Measurements from ENCODE around the gene CNN1. TPM values are rescaled to one million over a fixed set of nuclear protein-coding genes. Genes with fewer than 3 reads are reported as not detected.

The CNN1 gene
- polyA plus RNA-seq, 1 of the 3 experiments (the other 2 are of a cell fraction) = 4.6 TPM

GRCh38 chr19:11496391-11497163 is 42.1 kb upstream of the CNN1 start (continued):
- TF ChIP-seq IRF3 (IDR thresholded peaks at IDR 0.05; ENCODE audit: low read depth, low read length) (no peak), PBX3 (IDR thresholded peaks at IDR 0.05) (no peak), JUND (IDR thresholded peaks at IDR 0.05) (peak; percentile 54; the same call in 1 of the 2 replicates), CHD2 (IDR thresholded peaks at IDR 0.05; ENCODE audit: low read length, partially characterized antibody) (no peak), USF1 (IDR thresholded peaks at IDR 0.05; ENCODE audit: borderline replicate concordance, low read depth) (no peak), NRF1 (IDR thresholded peaks at IDR 0.05; ENCODE audit: low read depth, low read length) (no peak), SIN3A (IDR thresholded peaks at IDR 0.05; ENCODE audit: borderline replicate concordance, low read depth, low read length) (0 out of 2 replicates have a peak, but pooled peaks have one; percentile 28), RCOR1 (IDR thresholded peaks at IDR 0.05; ENCODE audit: low read length) (no peak), USF2 (IDR thresholded peaks at IDR 0.05; ENCODE audit: borderline replicate concordance, low read depth, low read length) (no peak), TCF12 (IDR thresholded peaks at IDR 0.05) (no peak), TEAD4 (IDR thresholded peaks at IDR 0.05; ENCODE audit: borderline replicate concordance, insufficient read depth) (no peak), ZBTB33 (IDR thresholded peaks at IDR 0.05; ENCODE audit: borderline replicate concordance, low read depth) (no peak)

GRCh38 chr19:11499220-11499726 is 39.4 kb upstream of the CNN1 start:
- Histone ChIP-seq H4K20me1 (ENCODE audit: insufficient read depth) (peaks cover 8% of the 10 kb centered on the region; the same call in 1 of the 2 replicates), H3K4me1 (ENCODE audit: control insufficient read depth in 1 of 2, insufficient read depth in 2 of 2, low read depth in 1 of 2, low read length in 1 of 2) (peaks cover 0 to 3% of the 10 kb centered on the region in 2 experiments; a peak in 1 of 4 replicates), H3K4me3 (ENCODE audit: low read depth in 2 of 2, low read length in 1 of 2) (no peak overlapping the region), H3K36me3 (replicated peaks in 1 of 2; ENCODE audit: control insufficient read depth in 1 of 2, insufficient read depth in 2 of 2, low read length in 1 of 2) (peaks cover 0 to 10% of the 10 kb centered on the region in 2 experiments), H3K9me3 (no peaks in the 10 kb centered on the region), H3F3A (replicated peaks; ENCODE audit: insufficient read depth) (no peaks in the 10 kb centered on the region), H3K27me3 (ENCODE audit: insufficient read depth) (no peaks in the 10 kb centered on the region), H3K9ac (no peak overlapping the region), H3K4me2 (no peak overlapping the region), H2AFZ (ENCODE audit: low read depth) (no peak overlapping the region), H3K27ac (ENCODE audit: low read depth in 2 of 2, low read length in 1 of 2) (no peak overlapping the region), H3K79me2 (ENCODE audit: insufficient read depth) (peaks cover 15% of the 10 kb centered on the region; the same call in 1 of the 2 replicates), H3K9me2 (no peaks in the 10 kb centered on the region)
- CTCF ChIA-PET = interaction anchor here (1.3 kb wide), 1 partner anchor 14 kb away, joined by 3 read pairs; no protein-coding TSS in a partner anchor
- POLR2A ChIA-PET = no interaction called here
- WGBS (ENCODE audit: low lambda C conversion rate) = 95% methylated on average over 5 of the region's 6 CpGs
- DNase-seq = no peak
- TF ChIP-seq ZBTB33 (IDR thresholded peaks at IDR 0.05; ENCODE audit: borderline replicate concordance, low read depth) = no peak
- no peak for TF ChIP-seq TAF1 (IDR thresholded peaks at IDR 0.05; ENCODE audit: borderline replicate concordance, low read depth, low read length)
- TF ChIP-seq EZH2phosphoT487 (IDR thresholded peaks at IDR 0.05; ENCODE audit: borderline replicate concordance, low read depth) = no peak
- no peak for TF ChIP-seq ELF1 (IDR thresholded peaks at IDR 0.05)
- TF ChIP-seq GATA2 (CRISPR knock-in tag; IDR thresholded peaks at IDR 0.05) = no peak
- TF ChIP-seq REST (IDR thresholded peaks at IDR 0.05; ENCODE audit: low read depth, low read length) = no peak
